Uterus (tissue), 4 donors: ENCODE data around the gene OCLN. TPM values are rescaled to one million over a fixed set of nuclear protein-coding genes. Genes with fewer than 3 reads are reported as not detected.
"Not testable (repeated sequence)": the region's sequence is repeated elsewhere in the genome, so short reads cannot be mapped to it uniquely, and the experiment has no call there.

ENCODE experiments used
- DNase-seq, 2 donors: peaks; one replicate each; pipeline ENCODE4 v3.0.0-alpha.2; 2019 to 2020
- H3K27ac ChIP-seq, 2 donors: fragments of 200-600 bp; sonication (generic); 1 replicate in 1 of 2; 2 replicates in 1 of 2; pipeline ENCODE4 v1.5.1; 2016 to 2018
- H3K27me3 ChIP-seq, 2 donors: fragments of 200-600 bp; sonication (generic); one replicate each; pipeline ENCODE4 v1.5.1; 2018 to 2019; ENCODE audit warnings: control low read depth in 1 of 2
- H3K36me3 ChIP-seq, 2 donors: fragments of 200-600 bp; sonication (generic); one replicate each; pipeline ENCODE4 v1.5.1; 2019; ENCODE audit warnings: control low read depth in 1 of 2
- H3K4me1 ChIP-seq, 2 donors: fragments of 200-600 bp; sonication (generic); one replicate each; pipeline ENCODE4 v1.5.1; 2018 to 2019; ENCODE audit warnings: control low read depth in 1 of 2
- H3K4me3 ChIP-seq, 2 donors: fragments of 200-600 bp; sonication (generic); 1 replicate in 1 of 2; 2 replicates in 1 of 2; pipeline ENCODE4 v1.5.1; 2018 to 2019; ENCODE audit warnings: mild to moderate bottlenecking in 1 of 2
- H3K9me3 ChIP-seq, 2 donors: fragments of 200-600 bp; sonication (generic); one replicate each; pipeline ENCODE4 v1.5.1; 2019; ENCODE audit warnings: control low read depth in 1 of 2
- CTCF ChIP-seq, 4 experiments: fragments of 200-600 bp in 2 of 4; fragments of 450-650 bp in 2 of 4; sonication (generic) in 2 of 4; IDR thresholded peaks; one replicate each; pipeline ENCODE4 v1.5.1; 2016 to 2019; ENCODE audit warnings: antibody characterized with exemption in 4 of 4, mild to moderate bottlenecking in 2 of 4, moderate library complexity in 1 of 4
- POLR2A ChIP-seq, 2 donors: fragments of 450-650 bp; IDR thresholded peaks; one replicate each; pipeline ENCODE4 v1.6.1; 2016; ENCODE audit warnings: antibody characterized with exemption in 2 of 2, mild to moderate bottlenecking in 1 of 2, moderate library complexity in 1 of 2
- intact Hi-C: fragments of 100-400 bp; cut with DNase I; formaldehyde crosslinking; loops from one replicate; pipeline ENCODE4 v1.15.1; 2023; ENCODE audit warnings: low total_unique reads
- total RNA-seq, 4 donors: library from RNA; depleted of rRNA in 3 of 4; stranded (reverse); fragments of >200 nt in 3 of 4; gene quantifications; one replicate each; pipeline versions ENCODE4 v1.1.0 to v1.2.4, GENCODE V29; 2014 to 2023
- donor health status: DM: yes; HTN: yes; CAD: no.

The OCLN gene
- total RNA-seq, 4 donors from 2014 or later: 3.9 to 29.5 (median 7.8) TPM

DNA sequence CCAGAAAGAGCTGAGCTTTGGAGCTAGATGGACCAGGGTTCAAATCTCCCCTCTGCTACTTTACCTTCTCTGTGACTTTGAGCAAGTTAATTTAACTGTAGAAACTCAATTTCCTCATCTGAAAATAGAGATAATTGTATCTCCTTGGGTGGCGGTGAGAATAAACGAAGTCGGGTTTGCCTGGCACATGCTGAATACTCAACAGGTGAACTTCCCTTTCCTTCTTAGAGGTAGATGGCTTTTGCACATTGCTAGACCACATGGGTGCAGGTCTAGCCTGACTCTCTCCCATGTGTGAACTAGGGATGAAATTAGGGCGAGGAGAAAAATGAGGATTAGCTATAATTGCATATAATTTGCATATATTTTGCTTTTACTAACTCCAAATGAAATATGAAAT is 36.0 kb downstream of the OCLN start:
- Histone ChIP-seq H3K9me3 (no peaks in the 10 kb centered on the region), H3K4me1 (no peaks in the 10 kb centered on the region), H3K27me3 (no peaks in the 10 kb centered on the region), H3K27ac (no peak overlapping the region), H3K4me3 (no peak overlapping the region), H3K36me3 (no peaks in the 10 kb centered on the region)
- TF ChIP-seq POLR2A (IDR thresholded peaks at IDR 0.05) (no peak), CTCF (IDR thresholded peaks at IDR 0.05) (no peak)
- DNase-seq: no peak
- intact Hi-C loops: no loop called here

DNA sequence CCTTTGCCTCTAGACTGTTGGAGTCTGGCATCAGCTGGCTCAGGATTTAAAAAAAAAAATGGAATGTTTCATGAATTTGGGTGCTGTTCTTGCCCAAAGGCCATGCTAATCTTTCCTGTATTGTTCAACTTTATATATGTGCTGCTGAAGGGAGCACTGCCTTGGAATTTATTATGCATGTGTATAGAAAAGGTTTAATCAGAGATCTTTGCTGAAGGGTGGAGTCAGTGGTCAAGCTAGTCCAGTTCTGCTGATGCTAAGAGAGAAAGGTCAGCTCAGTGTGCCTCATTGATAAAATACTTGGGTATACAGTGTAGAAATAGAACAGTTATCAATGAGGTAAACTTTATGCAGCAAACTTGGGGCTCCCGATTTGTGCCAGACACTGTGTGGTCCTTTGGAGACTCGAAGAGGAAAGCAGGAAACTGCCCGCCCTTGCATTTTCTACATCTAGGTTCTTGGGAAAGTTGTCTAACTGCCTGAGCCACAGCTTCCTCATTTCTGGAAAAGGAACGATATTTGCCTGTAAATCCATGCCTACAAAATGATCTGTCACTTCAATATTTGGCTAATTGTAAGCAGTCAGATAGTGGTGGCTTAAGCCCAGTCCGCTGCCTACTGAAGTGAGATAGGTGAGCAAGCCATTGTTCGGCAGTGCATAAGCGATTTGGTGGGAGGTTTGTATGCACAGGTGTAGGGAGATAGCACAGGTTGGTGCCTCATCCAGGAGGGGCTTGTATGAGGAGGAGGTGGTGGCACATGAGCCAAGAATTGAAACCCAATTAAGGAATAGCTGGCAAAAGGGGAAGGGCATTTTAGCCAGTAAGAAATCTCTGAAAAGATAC is 38.2 kb downstream of the OCLN start:
- Histone ChIP-seq H3K27ac (no peak overlapping the region), H3K27me3 (no peaks in the 10 kb centered on the region), H3K4me1 (no peaks in the 10 kb centered on the region), H3K36me3 (no peaks in the 10 kb centered on the region), H3K9me3 (no peaks in the 10 kb centered on the region), H3K4me3 (no peak overlapping the region)
- no peak for DNase-seq
- intact Hi-C loops: no loop called here
- TF ChIP-seq POLR2A (IDR thresholded peaks at IDR 0.05): no peak
- TF ChIP-seq CTCF (IDR thresholded peaks at IDR 0.05): no peak

GRCh38 chr5:69531406-69531801 is 38.8 kb downstream of the OCLN start:
- intact Hi-C loops: no loop called here
- no peaks in the 10 kb centered on the region for H3K4me1 ChIP-seq
- no peaks in the 10 kb centered on the region for H3K9me3 ChIP-seq
- H3K36me3 ChIP-seq: no peaks in the 10 kb centered on the region
- no peak overlapping the region for H3K27ac ChIP-seq
- no peak overlapping the region for H3K4me3 ChIP-seq
- H3K27me3 ChIP-seq: no peaks in the 10 kb centered on the region
- DNase-seq: no peak
- no peak for TF ChIP-seq POLR2A (IDR thresholded peaks at IDR 0.05)
- TF ChIP-seq CTCF (IDR thresholded peaks at IDR 0.05): no peak

DNA sequence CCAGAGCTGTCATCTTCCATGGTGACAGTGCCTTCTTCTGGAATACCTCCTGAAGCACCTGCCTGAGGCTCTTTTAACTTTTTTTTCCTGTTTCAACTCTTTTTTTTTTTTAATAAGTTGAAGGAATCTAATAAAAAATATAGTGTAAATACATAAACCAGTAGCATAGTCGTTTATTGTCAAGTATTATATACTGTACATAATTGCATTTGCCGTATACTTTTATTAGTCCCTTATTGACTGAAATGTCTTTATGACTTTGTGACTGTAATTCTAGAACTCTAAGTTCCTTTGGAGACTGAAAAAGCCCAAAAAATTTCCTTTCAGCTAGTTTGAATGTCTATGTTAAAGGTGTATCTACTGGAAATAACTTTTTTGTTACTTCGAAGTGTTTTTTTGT is 45.3 kb downstream of the OCLN start:
- H3K36me3 ChIP-seq, H3K27ac ChIP-seq, intact Hi-C loops, H3K27me3 ChIP-seq, H3K4me1 ChIP-seq, H3K4me3 ChIP-seq, H3K9me3 ChIP-seq, DNase-seq: not testable (repeated sequence)

- H3K4me3 ChIP-seq, H3K36me3 ChIP-seq, intact Hi-C loops, H3K9me3 ChIP-seq, H3K27me3 ChIP-seq, DNase-seq, H3K4me1 ChIP-seq, H3K27ac ChIP-seq: not testable (repeated sequence)
Observed at GRCh38 chr5:69538735-69539134, 46.1 kb downstream of the OCLN start.

- H3K4me1 ChIP-seq, H3K27me3 ChIP-seq, H3K27ac ChIP-seq, DNase-seq, H3K4me3 ChIP-seq, intact Hi-C loops, H3K9me3 ChIP-seq, H3K36me3 ChIP-seq: not testable (repeated sequence)
Observed at GRCh38 chr5:69541347-69541746, 48.8 kb downstream of the OCLN start.

DNA sequence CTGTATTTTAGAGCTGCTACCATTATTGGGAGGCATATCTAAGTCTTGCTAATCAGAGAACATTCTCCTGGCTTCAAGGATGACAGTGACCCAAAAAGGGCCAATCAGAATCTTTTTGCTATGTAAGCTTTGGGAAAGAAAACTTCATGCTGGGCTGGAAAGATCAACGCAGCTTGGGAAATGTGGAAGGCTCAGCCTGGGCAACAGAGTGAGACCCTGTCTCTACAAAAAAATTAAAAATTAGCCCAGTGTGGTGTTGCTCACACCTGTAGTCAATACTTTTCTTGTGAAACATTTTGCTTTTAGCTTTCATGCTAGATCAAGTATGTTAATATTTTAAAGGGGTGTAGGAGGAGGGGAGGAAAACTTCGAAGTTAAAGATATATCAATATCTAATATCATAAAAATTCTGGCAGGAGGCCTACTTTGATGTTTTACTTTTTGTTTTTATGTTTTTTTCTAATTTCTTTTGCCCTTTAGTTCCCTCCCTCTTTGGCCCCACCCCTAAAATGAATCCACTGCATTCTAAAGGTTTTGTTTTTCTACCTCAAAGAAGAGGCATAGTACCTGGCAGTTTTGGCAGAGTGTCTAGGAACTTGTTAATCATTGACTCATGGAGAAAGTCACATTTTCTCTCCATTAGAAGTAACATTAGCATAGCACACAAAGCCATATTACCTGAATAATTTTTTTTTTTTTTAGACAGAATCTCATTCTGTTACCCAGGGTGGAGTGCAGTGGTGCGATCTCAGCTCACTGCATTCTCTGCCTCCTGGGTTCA is 50.4 kb downstream of the OCLN start:
- H3K27me3 ChIP-seq, H3K27ac ChIP-seq, DNase-seq, H3K36me3 ChIP-seq, H3K9me3 ChIP-seq, H3K4me3 ChIP-seq, intact Hi-C loops, H3K4me1 ChIP-seq: not testable (repeated sequence)

DNA sequence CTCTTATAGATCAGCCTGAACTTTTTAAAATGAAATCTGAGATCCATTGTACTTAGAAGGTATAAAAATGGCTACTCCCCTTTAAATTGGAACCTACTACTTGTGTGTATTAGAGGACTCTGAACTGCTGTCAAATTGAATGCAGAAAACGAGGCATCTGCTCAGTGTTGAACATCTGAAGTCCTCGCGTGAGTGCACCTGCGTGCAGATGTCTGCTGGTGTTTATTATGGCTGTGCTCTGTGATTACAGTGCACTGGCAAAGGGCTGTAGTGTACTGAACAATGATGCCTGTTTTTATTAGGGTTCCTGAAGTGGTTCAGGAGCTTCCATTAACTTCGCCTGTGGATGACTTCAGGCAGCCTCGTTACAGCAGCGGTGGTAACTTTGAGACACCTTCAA is 52.0 kb downstream of the OCLN start:
- DNase-seq, H3K9me3 ChIP-seq, H3K36me3 ChIP-seq, H3K4me3 ChIP-seq, H3K4me1 ChIP-seq, H3K27me3 ChIP-seq, H3K27ac ChIP-seq, intact Hi-C loops: not testable (repeated sequence)

GRCh38 chr5:69559908-69560330 is 67.3 kb downstream of the OCLN start, which contains the start of gene GTF2H2C:
Gene GTF2H2C, plus strand, starts transcription at chr5:69560191. Its CDS starts 4,942 bp downstream, at chr5:69565133.
- Histone ChIP-seq H3K4me3 (peak within 1 kb of the TSS; percentile 36 to 51), H3K27ac (peak within 1 kb of the TSS in 1 of 2 donors; percentile 24)
- DNase-seq: peak; percentile 45 to 51
- H3K9me3 ChIP-seq, intact Hi-C loops, H3K4me1 ChIP-seq, H3K36me3 ChIP-seq, H3K27me3 ChIP-seq: not testable (repeated sequence)
